Hindlimb muscle (tissue), 1 donor: ENCODE results near the gene GRIA4. TPM values are rescaled to one million over a fixed set of nuclear protein-coding genes. Genes with fewer than 3 reads are reported as not detected.

Experiments used
- DNase-seq: peaks from one replicate; pipeline ENCODE4 v3.0.0-alpha.2; 2013
- polyA plus RNA-seq: library from polyadenylated mRNA; unstranded; fragments of 120-200 nt; gene quantifications from one replicate; pipeline ENCODE4 v1.2.1, GENCODE V29; 2013; ENCODE audit not compliant: insufficient read length

GRIA4 gene
- polyA plus RNA-seq, 1 donor, result 19.4 TPM

DNA sequence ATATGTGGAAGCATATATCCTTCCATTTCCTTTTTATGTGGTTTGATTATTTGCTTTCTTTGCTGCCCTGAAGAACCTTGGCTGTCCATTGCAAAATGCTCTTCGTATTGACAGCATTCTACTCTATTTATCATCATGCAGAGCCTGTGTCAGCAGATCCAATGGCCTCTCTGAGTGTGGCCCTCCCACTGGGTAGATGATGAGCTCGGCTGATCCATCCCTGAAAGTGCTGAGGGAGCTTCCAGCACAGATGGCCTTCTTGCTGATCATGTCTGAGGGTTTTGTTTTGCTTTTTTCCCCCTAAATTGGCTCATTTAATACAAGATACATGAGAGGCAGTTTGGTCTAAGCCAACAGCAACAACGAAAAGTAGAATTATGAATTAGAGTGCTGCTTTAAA is 181.0 kb downstream of the GRIA4 start:
- no peak for DNase-seq

- no peak for DNase-seq
Observed at GRCh38 chr11:105793092-105793491, 183.2 kb downstream of the GRIA4 start.

DNA sequence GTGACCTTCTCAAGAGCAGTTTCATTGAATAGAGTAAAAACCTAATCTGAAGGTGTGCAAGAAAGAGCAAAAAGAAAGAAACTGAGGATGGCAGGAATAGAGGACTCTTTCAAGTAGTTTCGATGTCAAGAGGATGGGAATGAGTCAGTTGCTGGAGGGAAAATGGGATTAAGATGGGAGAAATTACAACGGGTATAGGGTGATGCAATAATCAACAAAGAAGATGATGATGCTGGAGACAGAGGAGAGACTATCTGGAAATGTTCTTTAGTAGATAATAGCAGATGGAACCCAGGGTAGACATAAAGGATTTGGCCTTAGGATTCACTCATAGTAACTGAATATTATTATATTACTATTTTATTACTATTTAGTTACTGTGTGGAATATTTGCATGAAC is 189.4 kb downstream of the GRIA4 start:
- DNase-seq, result no peak

GRCh38 chr11:105799728-105800462 is 190.0 kb downstream of the GRIA4 start:
- DNase-seq, result no peak

- no peak for DNase-seq
Observed at GRCh38 chr11:105802390-105802789, 192.5 kb downstream of the GRIA4 start.

DNA sequence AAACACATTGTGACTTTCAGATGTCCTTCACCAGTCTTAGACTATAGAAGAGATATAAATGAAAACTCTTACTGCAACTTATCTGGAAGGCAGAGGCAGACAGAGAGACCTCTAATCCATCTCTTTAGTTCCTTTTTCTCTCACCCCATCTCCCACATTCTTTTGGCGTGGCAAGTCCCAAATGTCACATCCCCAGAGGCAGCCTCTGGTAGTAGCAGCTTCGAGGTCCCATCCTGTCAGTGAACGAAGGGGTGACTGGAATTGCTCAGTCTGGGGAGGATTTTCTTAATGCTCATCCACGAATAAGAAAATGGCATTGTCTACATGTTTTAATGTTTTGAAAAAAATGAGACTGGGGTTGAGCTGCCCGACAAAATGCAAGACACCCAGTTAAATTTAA is 201.4 kb downstream of the GRIA4 start:
- DNase-seq, result no peak

DNA sequence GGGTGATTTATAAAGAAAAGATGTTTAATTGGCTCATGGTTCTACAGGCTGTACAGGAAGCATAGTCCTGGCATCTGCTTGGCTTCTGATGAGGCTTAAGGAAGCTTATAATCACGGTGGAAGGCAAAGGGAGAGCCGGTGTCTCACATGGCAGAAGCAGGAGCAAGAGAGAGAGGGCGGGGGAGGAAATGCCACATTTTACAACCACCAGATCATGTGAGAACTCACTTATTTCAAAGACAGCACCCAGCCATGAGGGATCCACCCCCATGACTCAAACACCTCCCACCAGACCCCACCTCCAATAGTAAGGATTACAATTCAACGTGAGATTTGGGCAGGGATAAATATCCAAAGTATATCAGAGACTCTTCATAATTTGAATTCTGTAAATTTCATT is 211.5 kb downstream of the GRIA4 start:
- DNase-seq, result no peak

DNA sequence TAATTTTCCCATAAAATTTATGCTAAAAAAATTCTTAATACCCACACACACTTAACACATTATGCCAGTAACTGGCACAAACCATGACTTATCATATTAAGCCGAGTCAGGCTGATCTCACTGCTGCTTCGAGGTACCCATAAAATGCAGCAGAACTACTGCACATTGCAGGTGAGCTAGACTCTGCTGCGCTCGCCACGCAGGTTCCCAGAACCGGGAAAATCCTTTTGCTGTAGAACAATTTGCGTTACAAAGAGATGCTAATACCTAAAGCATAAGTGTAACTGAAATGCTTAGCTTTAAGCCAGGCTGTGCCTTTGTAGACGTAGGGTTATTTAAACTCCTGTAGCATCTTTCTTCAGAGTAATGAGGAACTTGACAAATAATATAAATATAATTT is 211.9 kb downstream of the GRIA4 start:
- DNase-seq, result no peak

DNA sequence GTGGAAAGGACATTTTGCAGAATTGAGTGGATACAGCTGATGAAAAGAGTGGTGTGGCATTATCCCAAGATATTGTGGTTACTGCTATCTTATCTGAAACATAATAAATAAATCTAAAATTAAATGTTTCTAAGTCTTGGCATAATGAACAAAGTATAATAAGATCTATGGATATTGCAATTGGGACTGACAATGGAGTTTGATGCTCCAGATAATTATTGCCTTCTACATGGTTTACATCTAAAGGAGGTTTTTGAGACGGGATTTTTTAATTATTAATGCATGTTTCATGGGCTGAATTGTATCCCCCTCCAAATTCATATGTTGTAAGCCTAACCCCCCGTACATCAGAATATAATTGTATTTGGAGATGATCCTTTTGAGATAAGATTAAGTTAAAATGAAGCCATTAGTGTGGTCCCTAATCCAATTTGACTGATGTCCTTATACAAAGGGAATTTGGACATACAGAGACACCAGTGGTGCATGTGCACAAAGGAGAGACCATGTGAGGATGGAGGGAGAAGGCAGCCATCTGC is 213.7 kb downstream of the GRIA4 start:
- DNase-seq, result no peak

DNA sequence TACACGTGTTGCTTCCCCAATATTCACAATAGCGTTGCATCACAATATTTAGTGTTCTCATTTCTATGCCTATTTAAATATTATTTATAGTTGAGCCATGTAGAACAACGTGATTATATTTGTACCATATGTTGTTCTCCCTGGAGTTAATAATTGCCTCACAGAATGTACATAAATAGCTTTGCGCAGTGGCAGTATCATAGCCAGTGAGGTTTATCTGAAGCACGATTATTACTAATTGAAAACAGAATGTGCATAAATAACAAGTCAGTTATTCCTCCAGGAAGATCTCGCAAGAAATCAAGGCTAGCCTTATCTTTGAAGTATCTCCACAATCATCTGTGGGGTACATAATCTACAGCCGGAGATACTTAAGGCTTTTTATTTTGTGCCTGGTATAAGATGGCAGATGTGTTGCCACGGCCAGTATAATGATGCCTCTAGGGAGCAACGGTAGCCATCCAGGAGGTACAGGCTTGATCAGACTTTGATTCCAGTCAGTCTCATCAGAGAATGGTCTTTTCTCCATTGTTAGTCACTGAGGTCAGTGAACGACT is 214.7 kb downstream of the GRIA4 start:
- DNase-seq, result no peak

DNA sequence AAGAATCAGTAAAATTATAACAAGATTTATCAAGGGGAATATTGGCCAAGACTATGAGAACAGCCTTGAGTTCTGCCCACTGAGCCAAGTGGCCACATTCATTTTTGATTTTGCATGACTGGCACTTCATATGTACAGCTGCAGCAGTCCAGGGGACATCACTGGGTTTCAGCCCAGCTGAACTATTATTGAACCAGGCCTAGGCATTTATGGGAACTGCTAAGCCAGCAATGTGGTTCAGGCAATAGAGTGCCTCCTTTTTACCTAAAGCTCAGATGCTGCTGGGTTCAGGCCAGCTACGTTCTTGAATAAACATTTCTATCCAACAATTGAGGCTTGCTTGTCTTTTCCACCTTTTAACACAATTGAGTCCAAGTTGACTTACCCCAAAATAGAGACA is 215.3 kb downstream of the GRIA4 start:
- DNase-seq, result no peak

DNA sequence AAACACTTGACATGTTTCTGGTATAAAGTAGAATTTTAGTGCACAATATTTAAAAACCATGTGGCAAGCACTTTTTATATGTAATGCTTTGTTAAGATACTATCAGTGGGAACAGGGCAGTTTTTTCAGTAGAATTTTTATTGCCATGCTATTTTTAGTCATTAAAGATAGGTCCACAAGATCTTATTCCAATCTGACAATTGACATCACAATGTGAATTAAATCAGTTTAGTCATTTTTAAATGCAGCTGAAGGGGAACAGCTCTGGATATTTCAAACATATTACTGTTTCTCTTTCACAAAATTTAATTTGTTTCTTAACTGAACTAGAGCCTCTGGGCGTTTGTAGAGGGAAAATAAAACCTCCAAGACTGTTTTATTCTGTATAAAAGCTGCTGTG is 218.0 kb downstream of the GRIA4 start:
- no peak for DNase-seq

DNA sequence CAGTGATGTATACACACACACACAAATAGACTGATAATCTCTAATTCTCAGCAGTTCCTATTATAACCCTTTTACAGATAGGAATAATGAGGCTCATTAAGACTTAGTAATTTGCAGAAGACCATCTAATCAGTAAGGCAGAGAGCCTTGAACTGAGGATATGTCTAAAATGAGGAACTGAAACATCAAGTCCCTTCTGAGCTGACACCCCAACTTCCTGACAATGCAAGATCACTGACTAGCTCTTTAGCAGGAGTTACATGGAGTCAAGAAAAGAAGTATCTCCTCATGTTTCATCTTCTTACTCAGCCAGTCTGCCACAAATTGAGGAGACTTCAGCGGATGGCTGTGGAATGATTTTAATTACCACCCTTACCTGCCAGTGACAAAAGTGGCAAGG is 219.2 kb downstream of the GRIA4 start:
- DNase-seq, result no peak

GRCh38 chr11:105834461-105834860 is 224.6 kb downstream of the GRIA4 start:
- DNase-seq, result no peak

DNA sequence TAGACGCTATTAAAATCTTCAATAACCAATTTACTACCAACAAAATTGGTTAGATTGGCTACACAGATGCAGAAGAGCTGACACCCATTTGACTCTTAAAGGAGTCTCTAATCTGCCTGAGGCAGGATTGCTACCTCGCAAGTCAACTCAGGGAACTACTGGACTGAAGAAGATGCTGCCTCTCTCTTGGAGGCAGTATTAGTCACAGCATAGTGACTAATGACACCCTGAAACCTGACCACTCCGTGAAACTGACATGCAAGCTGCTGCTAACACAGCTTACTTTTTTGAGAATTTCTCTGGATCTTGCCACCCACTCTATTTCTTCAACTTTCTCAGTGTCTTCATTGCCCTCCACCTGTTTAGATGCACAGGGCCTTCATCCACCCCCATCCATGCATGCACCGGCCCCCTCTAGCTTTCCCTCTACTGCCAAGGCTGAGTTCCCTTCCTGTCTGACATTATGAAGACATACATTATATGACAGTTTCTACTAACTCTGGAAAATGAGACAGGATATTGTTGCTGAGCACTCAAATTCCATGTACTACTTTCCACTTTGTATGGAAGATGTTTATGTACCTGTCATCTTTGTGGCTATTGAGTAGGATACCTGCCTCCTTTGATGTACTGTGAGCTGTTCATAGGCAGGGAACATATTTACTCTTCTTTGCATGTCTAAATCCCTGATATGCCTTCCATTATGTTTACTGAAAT is 229.0 kb downstream of the GRIA4 start:
- DNase-seq, result no peak

GRCh38 chr11:105840391-105840790 is 230.5 kb downstream of the GRIA4 start:
- DNase-seq, result no peak

DNA sequence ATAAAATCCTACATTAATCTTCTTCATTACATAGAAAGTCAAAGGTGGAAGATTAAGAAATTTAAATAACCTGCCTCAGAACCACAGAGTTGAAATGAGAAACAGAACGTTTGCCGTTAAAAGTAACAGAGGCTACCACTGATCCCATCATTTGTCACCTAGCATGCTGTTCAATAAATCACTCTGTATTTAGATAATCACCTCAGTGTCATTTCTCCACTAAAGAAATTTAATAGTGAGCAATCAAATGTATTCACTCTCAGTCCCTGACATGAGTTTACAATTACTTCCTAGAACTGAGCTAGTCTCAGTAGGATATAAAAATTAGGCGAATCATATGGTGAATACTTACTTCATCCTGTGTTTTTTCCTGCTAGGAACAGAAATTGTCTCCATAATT is 242.5 kb downstream of the GRIA4 start:
- DNase-seq, result no peak

- no peak for DNase-seq
Observed at GRCh38 chr11:105854269-105854668, 244.4 kb downstream of the GRIA4 start.

GRCh38 chr11:105856954-105857353 is 247.1 kb downstream of the GRIA4 start:
- DNase-seq, result no peak

DNA sequence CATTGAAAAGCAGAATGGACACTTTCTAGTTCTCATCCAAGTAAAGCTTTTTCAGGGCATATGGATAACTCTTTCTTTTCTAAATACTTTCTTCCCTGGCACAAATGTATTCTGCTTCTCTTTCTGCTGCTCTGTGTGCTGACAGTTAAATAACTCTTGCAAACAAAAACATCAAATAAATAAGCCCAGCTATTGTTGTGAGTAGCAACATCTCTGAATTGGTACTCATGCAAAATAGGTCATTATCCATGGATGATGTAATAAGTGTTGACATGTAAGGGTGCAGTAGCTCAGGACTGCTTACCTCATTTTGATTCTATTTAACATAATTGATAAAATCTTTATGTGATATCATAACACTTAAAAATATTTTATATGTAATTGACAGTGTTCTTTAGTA is 247.9 kb downstream of the GRIA4 start:
- no peak for DNase-seq

DNA sequence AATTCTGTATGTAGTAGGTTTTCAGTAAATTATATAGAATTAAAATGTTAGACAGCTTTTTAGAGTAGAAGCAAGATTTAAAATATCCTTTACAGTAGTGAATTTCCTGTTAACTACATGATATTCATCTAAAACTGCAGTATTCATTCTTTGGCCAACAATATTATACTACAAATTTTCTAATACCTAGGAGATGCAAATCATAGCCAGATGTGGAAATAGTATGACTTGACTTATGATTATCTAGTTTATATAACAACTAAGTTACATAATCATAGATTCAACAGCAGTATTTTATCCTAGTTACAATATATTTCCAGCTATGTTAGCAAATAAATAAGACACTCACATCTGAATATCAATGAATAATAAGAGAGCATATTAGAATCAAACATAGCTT is 249.0 kb downstream of the GRIA4 start:
- peak; percentile 10 for DNase-seq

- DNase-seq, result no peak
Observed at GRCh38 chr11:105860105-105860504, 250.2 kb downstream of the GRIA4 start.

DNA sequence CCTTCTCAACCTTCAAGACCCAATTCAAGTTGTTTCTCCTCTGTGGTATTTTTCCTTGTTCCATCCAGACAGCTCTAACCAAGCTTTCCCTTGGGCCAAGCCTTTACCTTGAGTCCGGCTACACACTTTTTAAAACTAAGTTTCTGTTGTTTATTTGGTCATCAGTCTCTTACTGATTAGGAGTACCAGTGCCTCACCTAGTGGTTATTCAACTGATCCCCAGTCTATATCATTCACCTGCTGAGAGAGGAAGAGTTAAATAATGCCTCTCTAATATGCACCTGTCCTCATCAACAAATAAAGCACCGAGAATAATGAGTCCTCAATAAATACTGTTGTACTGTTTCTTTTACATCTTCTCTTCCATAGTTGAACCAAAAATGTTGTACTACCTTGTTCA is 251.4 kb downstream of the GRIA4 start:
- no peak for DNase-seq
